HepG2 (cell line): Measurements from ENCODE around the gene LLGL1. TPM values are rescaled to one million over a fixed set of nuclear protein-coding genes. Genes with fewer than 3 reads are reported as not detected.

ENCODE experiments used
- ATAC-seq: fragments of 200-7000 bp; cut with Tn5 transposase; 3 replicates; pipeline ENCODE4 v1.9.1; 2020; ENCODE audit warnings: mild to moderate bottlenecking, moderate library complexity
- BruUV-seq: library from RNA; stranded (reverse); fragments of 400-500 nt; replicated peaks from 2 replicates; lab custom pipeline; 2021; lab: Mats Ljungman, UMichigan
- CTCF ChIA-PET: fragments of 300-600 bp; formaldehyde crosslinking; extraction: SDS; loops from one replicate; lab custom pipeline; 2021; ENCODE audit warnings: low total read pairs, inconsistent platforms, low intra/inter-chr PET ratio; lab: Yijun Ruan, JAX
- POLR2A ChIA-PET: fragments of 350-600 bp; sonication (Branson Sonifier 250); formaldehyde crosslinking; loops from one replicate; lab custom pipeline; 2020; ENCODE audit warnings: antibody characterized with exemption, inconsistent platforms; lab: Yijun Ruan, JAX
- DNase-seq: peaks from one replicate; pipeline ENCODE4 v3.0.0-alpha.2; 2015; ENCODE audit warnings: low spot score
- FAIRE-seq: peaks from 3 replicates; lab custom pipeline; 2011; peaks lifted over from hg19 to GRCh38; lab: Jason Lieb, UNC
- H2AFZ ChIP-seq: one replicate; pipeline ENCODE4 v1.6.1; 2011; ENCODE audit warnings: low read length, inconsistent platforms
- H3K27ac ChIP-seq: fragments of 300-600 bp; 3 replicates; pipeline ENCODE4 v1.8.0; 2011; ENCODE audit warnings: mixed run types, mild to moderate bottlenecking, mixed read lengths, low read length, inconsistent platforms; ENCODE audit not compliant: insufficient read depth; ENCODE audit errors: extremely low read length
- H3K27me3 ChIP-seq, 2 experiments: fragments of 200-600 bp in 1 of 2; 2 replicates in 1 of 2; 3 replicates in 1 of 2; pipeline versions ENCODE4 v1.6.0 to v1.8.0; 2011; ENCODE audit warnings: low read length in 2 of 2, mild to moderate bottlenecking in 2 of 2, moderate library complexity in 2 of 2, inconsistent platforms in 1 of 2; ENCODE audit not compliant: insufficient read depth in 2 of 2, control insufficient read depth in 1 of 2
- H3K36me3 ChIP-seq, 2 experiments: fragments of 200-600 bp in 1 of 2; replicated peaks in 1 of 2; 2 replicates in 1 of 2; 3 replicates in 1 of 2; pipeline versions ENCODE4 v1.5.1 to v1.8.0; 2011; ENCODE audit warnings: low read length in 2 of 2, inconsistent platforms in 1 of 2; ENCODE audit not compliant: insufficient read depth in 2 of 2, control insufficient read depth in 1 of 2
- H3K4me1 ChIP-seq: 2 replicates; pipeline ENCODE4 v1.5.1; 2012; ENCODE audit warnings: low read length, inconsistent platforms; ENCODE audit not compliant: insufficient read depth
- H3K4me2 ChIP-seq: 2 replicates; pipeline ENCODE4 v1.6.0; 2011; ENCODE audit warnings: low read depth, low read length, inconsistent platforms
- H3K4me3 ChIP-seq, 3 experiments: fragments of 200-600 bp in 1 of 3; sonication (generic), shearing (Covaris generic) in 1 of 3; replicated peaks in 1 of 3; 2 replicates each; pipeline ENCODE4 v1.5.1; 2011 to 2016; ENCODE audit warnings: low read length in 3 of 3, inconsistent platforms in 2 of 3, low read depth in 2 of 3, mild to moderate bottlenecking in 2 of 3, control low read depth in 1 of 3, mixed read lengths in 1 of 3; ENCODE audit not compliant: insufficient read depth in 1 of 3
- H3K79me2 ChIP-seq: one replicate; pipeline ENCODE4 v1.6.1; 2011; ENCODE audit warnings: low read length, inconsistent platforms; ENCODE audit not compliant: insufficient read depth
- H3K9ac ChIP-seq: 2 replicates; pipeline ENCODE4 v1.6.0; 2011; ENCODE audit warnings: mild to moderate bottlenecking, low read depth, low read length, inconsistent platforms; ENCODE audit not compliant: insufficient read depth
- H3K9me3 ChIP-seq: 2 replicates; pipeline ENCODE4 v1.5.1; 2012; ENCODE audit warnings: mild to moderate bottlenecking, low read length
- H4K20me1 ChIP-seq: 2 replicates; pipeline ENCODE4 v1.6.0; 2011; ENCODE audit warnings: inconsistent platforms, mild to moderate bottlenecking, low read length, moderate library complexity; ENCODE audit not compliant: insufficient read depth
- FOXM1 ChIP-seq: sonication (generic); formaldehyde crosslinking; IDR thresholded peaks from 2 replicates; pipeline ENCODE4 v1.5.0; 2020; ENCODE audit warnings: missing genetic modification reagents
- HNRNPH1 ChIP-seq: fragments of 200-400 bp; formaldehyde crosslinking; optimal IDR thresholded peaks from 2 replicates; pipeline ENCODE3; 2017; ENCODE audit warnings: mild to moderate bottlenecking, low read depth, low read length
- SATB2 ChIP-seq: sonication (generic); formaldehyde crosslinking; IDR thresholded peaks from 2 replicates; pipeline ENCODE4 v1.5.0; 2020; ENCODE audit warnings: missing genetic modification reagents
- SCMH1 ChIP-seq: sonication (generic); formaldehyde crosslinking; IDR thresholded peaks from 2 replicates; pipeline ENCODE4 v1.9.0; 2021; ENCODE audit warnings: missing genetic modification reagents, mild to moderate bottlenecking, borderline replicate concordance
- TRAFD1 ChIP-seq: sonication (generic); formaldehyde crosslinking; IDR thresholded peaks from 2 replicates; pipeline ENCODE4 v1.5.1; 2020; ENCODE audit warnings: missing genetic modification reagents, mild to moderate bottlenecking, borderline replicate concordance
- XBP1 ChIP-seq: sonication (generic); formaldehyde crosslinking; IDR thresholded peaks from 2 replicates; pipeline ENCODE4 v1.5.0; 2020; ENCODE audit warnings: missing genetic modification reagents
- ZHX1 ChIP-seq: sonication (generic); formaldehyde crosslinking; IDR thresholded peaks from 2 replicates; pipeline ENCODE4 v1.8.1; 2022; ENCODE audit warnings: low read depth, mild to moderate bottlenecking, missing genetic modification reagents
- ZNF17 ChIP-seq: sonication (generic); formaldehyde crosslinking; IDR thresholded peaks from 2 replicates; pipeline ENCODE4 v1.5.0; 2020; ENCODE audit warnings: mild to moderate bottlenecking, missing genetic modification reagents
- ZNF383 ChIP-seq: sonication (generic); formaldehyde crosslinking; IDR thresholded peaks from 2 replicates; pipeline ENCODE4 v1.4.0; 2020; ENCODE audit warnings: missing genetic modification reagents, mild to moderate bottlenecking, borderline replicate concordance
- ZNF792 ChIP-seq: IDR thresholded peaks from 2 replicates; pipeline ENCODE4 v1.6.1; 2016
- ZSCAN21 ChIP-seq: sonication (generic); formaldehyde crosslinking; IDR thresholded peaks from 2 replicates; pipeline ENCODE4 v1.8.0; 2022; ENCODE audit warnings: mild to moderate bottlenecking, missing genetic modification reagents, moderate library complexity, borderline replicate concordance
- ZSCAN25 ChIP-seq: sonication (generic); formaldehyde crosslinking; IDR thresholded peaks from 2 replicates; pipeline ENCODE4 v1.8.0; 2022; ENCODE audit warnings: mild to moderate bottlenecking, missing genetic modification reagents
- WGBS: methylation state at CpG from one replicate; pipeline ENCODE4 v1.1.6; 2017; ENCODE audit warnings: low lambda C conversion rate; 5-methylcytosine and 5-hydroxymethylcytosine counted together
- in situ Hi-C: cut with HindIII; loops from 2 replicates; pipeline ENCODE4 v1.10.0; 2017; ENCODE audit warnings: low pct_unique_long_range_greater_than_20kb; ENCODE audit not compliant: extremely low pct_ligation_motif_present
- intact Hi-C: fragments of 100-400 bp; cut with micrococcal nuclease; formaldehyde crosslinking; loops from one replicate; pipeline ENCODE4 v1.10.0; 2022; ENCODE audit not compliant: unreplicated experiment
- polyA plus RNA-seq, 8 experiments: library from polyadenylated mRNA; depleted of rRNA in 3 of 8; stranded (reverse) in 7 of 8; unstranded in 1 of 8; fragments of >200 nt; fragmentation: Illumina TruSeq in 4 of 8; extraction: Trizol in 4 of 8; gene quantifications; 2 replicates each; pipeline versions ENCODE4 v1.2.1 to v1.2.3, GENCODE V29; 2011 to 2016; ENCODE audit warnings: low read depth in 4 of 8, missing spikeins in 1 of 8, mixed read lengths in 1 of 8; ENCODE audit not compliant: insufficient read depth in 1 of 8
- total RNA-seq, 5 experiments: library from RNA; depleted of rRNA; stranded (reverse); fragments of >200 nt; fragmentation: Illumina TruSeq; extraction: Trizol; gene quantifications; 2 replicates each; pipeline ENCODE4 v1.2.3, GENCODE V29; 2016; ENCODE audit warnings: low read depth in 1 of 5
- TF ChIP-seq, protein P1 (sequence below): sonication (generic); formaldehyde crosslinking; IDR thresholded peaks from 2 replicates; pipeline ENCODE4 v1.8.0; 2022; ENCODE audit warnings: missing genetic modification reagents, mild to moderate bottlenecking, moderate library complexity, borderline replicate concordance
- TF ChIP-seq, protein P2 (sequence below): sonication (generic); formaldehyde crosslinking; IDR thresholded peaks from 2 replicates; pipeline ENCODE4 v1.5.0; 2020; ENCODE audit warnings: missing genetic modification reagents

LLGL1 gene
- total and polyA plus RNA-seq, 2 of the 13 experiments (the other 11 are each of a cell fraction or from before 2014, with no cell fraction given) = 15.0 to 15.3 TPM

DNA sequence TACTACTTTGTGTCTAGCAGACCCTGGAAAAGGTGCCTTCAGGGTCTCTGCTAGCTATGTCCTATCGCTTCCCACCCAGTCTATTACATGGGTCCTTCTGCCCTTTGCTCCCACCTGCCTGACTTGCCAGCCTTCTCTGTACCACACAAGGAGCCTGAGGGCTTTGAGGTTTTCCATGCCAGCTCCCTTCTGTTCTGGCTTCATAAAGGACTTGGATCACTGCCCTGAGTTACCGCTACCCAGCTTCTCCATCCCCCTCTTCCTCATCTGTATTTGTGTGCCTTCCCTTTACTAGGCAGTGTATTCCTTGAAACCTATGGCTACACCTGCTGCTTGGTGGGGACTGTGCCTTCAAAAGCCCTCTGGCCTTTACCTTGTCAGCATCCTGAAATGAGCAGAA is 19.6 kb upstream of the LLGL1 start:
- CTCF ChIA-PET = no interaction called here
- no peak overlapping the region for H3K27ac ChIP-seq
- H3K36me3 ChIP-seq = peaks cover 36 to 81% of the 10 kb centered on the region in 2 experiments

More for the DNA sequence above, 19.6 kb upstream of the LLGL1 start:
- H3K4me3 ChIP-seq = no peak overlapping the region
- peaks cover 26% of the 10 kb centered on the region for H3K4me1 ChIP-seq
- peaks cover 36% of the 10 kb centered on the region for H4K20me1 ChIP-seq
- no TSS peak for BruUV-seq
- POLR2A ChIA-PET = no interaction called here
- 100% methylated on average over 2 of the region's 2 CpGs for WGBS
- FAIRE-seq (no peak), DNase-seq (no peak), ATAC-seq (no peak)
- no peak overlapping the region for H3K9ac ChIP-seq
- no peak overlapping the region for H3K4me2 ChIP-seq
- no peaks in the 10 kb centered on the region for H3K27me3 ChIP-seq
- no peak overlapping the region for H2AFZ ChIP-seq
- H3K9me3 ChIP-seq = no peaks in the 10 kb centered on the region
- intact Hi-C loops = no loop called here
- in situ Hi-C loops = no loop called here
- TF ChIP-seq ZNF17 (CRISPR knock-in tag) (no peak), XBP1 (CRISPR knock-in tag) (no peak), ZHX1 (no peak), ZSCAN21 (CRISPR knock-in tag) (no peak), ZNF383 (CRISPR knock-in tag) (no peak), HNRNPH1 (no peak), SATB2 (CRISPR knock-in tag) (no peak), FOXM1 (CRISPR knock-in tag) (no peak), SCMH1 (CRISPR knock-in tag) (no peak), ZSCAN25 (CRISPR knock-in tag) (no peak), ZNF792 (CRISPR knock-in tag) (no peak), TRAFD1 (CRISPR knock-in tag) (no peak)
- TF ChIP-seq, protein P1, sequence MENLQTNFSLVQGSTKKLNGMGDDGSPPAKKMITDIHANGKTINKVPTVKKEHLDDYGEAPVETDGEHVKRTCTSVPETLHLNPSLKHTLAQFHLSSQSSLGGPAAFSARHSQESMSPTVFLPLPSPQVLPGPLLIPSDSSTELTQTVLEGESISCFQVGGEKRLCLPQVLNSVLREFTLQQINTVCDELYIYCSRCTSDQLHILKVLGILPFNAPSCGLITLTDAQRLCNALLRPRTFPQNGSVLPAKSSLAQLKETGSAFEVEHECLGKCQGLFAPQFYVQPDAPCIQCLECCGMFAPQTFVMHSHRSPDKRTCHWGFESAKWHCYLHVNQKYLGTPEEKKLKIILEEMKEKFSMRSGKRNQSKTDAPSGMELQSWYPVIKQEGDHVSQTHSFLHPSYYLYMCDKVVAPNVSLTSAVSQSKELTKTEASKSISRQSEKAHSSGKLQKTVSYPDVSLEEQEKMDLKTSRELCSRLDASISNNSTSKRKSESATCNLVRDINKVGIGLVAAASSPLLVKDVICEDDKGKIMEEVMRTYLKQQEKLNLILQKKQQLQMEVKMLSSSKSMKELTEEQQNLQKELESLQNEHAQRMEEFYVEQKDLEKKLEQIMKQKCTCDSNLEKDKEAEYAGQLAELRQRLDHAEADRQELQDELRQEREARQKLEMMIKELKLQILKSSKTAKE (CRISPR knock-in tag) = no peak
- TF ChIP-seq, protein P2, sequence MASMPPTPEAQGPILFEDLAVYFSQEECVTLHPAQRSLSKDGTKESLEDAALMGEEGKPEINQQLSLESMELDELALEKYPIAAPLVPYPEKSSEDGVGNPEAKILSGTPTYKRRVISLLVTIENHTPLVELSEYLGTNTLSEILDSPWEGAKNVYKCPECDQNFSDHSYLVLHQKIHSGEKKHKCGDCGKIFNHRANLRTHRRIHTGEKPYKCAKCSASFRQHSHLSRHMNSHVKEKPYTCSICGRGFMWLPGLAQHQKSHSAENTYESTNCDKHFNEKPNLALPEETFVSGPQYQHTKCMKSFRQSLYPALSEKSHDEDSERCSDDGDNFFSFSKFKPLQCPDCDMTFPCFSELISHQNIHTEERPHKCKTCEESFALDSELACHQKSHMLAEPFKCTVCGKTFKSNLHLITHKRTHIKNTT = no peak
- peaks cover 27% of the 10 kb centered on the region for H3K79me2 ChIP-seq
